A673 (cell line): ENCODE data around the gene TNIP1. TPM values are rescaled to one million over a fixed set of nuclear protein-coding genes. Genes with fewer than 3 reads are reported as not detected.

ENCODE experiments used
- BruUV-seq: library from RNA; stranded (reverse); fragments of 400-500 nt; replicated peaks from 2 replicates; lab custom pipeline; 2021; lab: Mats Ljungman, UMichigan
- CTCF ChIA-PET: fragments of 300-600 bp; sonication (Branson Sonifier 250); formaldehyde crosslinking; loops from one replicate; lab custom pipeline; 2022; ENCODE audit warnings: antibody characterized with exemption; lab: Charles Lee
- POLR2A ChIA-PET: fragments of 300-600 bp; sonication (Branson Sonifier 250); formaldehyde crosslinking; loops from one replicate; lab custom pipeline; 2022; ENCODE audit warnings: antibody characterized with exemption; ENCODE audit not compliant: low non-redundant PET; lab: Charles Lee
- DNase-seq: peaks from one replicate; pipeline ENCODE4 v3.0.0-alpha.2; 2015; ENCODE audit warnings: low spot score
- H3K27ac ChIP-seq: fragments of 200-600 bp; sonication (generic); 2 replicates; pipeline ENCODE4 v1.5.1; 2016; ENCODE audit warnings: mixed run types, low read depth, mild to moderate bottlenecking, mixed read lengths, antibody characterized with exemption, low read length; ENCODE audit not compliant: poor library complexity, severe bottlenecking
- H3K27me3 ChIP-seq: fragments of 200-600 bp; sonication (generic); replicated peaks from 2 replicates; pipeline ENCODE4 v1.6.1; 2017; ENCODE audit warnings: mixed run types, low read depth, mild to moderate bottlenecking, mixed read lengths, antibody characterized with exemption, low read length; ENCODE audit not compliant: insufficient read depth, poor library complexity
- H3K36me3 ChIP-seq: fragments of 200-600 bp; sonication (generic); 2 replicates; pipeline ENCODE4 v1.6.1; 2016; ENCODE audit warnings: mixed run types, mild to moderate bottlenecking, mixed read lengths, antibody characterized with exemption, low read length; ENCODE audit not compliant: insufficient read depth, poor library complexity, severe bottlenecking
- H3K4me1 ChIP-seq: fragments of 200-600 bp; sonication (generic); 2 replicates; pipeline ENCODE4 v1.6.1; 2017; ENCODE audit warnings: mixed run types, mild to moderate bottlenecking, mixed read lengths, antibody characterized with exemption, low read length; ENCODE audit not compliant: insufficient read depth, poor library complexity, severe bottlenecking
- H3K4me3 ChIP-seq: fragments of 200-600 bp; sonication (generic); 2 replicates; pipeline ENCODE4 v1.5.1; 2016; ENCODE audit warnings: low read depth, mixed run types, mild to moderate bottlenecking, mixed read lengths, low read length; ENCODE audit not compliant: poor library complexity, severe bottlenecking
- H3K9me3 ChIP-seq: fragments of 200-600 bp; sonication (generic); 2 replicates; pipeline ENCODE4 v1.6.1; 2016; ENCODE audit warnings: mixed run types, low read depth, mild to moderate bottlenecking, mixed read lengths, antibody characterized with exemption, low read length; ENCODE audit not compliant: poor library complexity, severe bottlenecking
- EZH2 ChIP-seq: fragments of 200-600 bp; sonication (generic); IDR thresholded peaks from 2 replicates; pipeline ENCODE4 v1.6.1; 2017; ENCODE audit warnings: borderline replicate concordance, low read depth, mild to moderate bottlenecking, mixed read lengths, antibody characterized with exemption, low read length; ENCODE audit not compliant: poor library complexity, severe bottlenecking
- intact Hi-C: fragments of 100-400 bp; cut with micrococcal nuclease; formaldehyde crosslinking; loops from one replicate; pipeline ENCODE4 v1.10.0; 2022; ENCODE audit not compliant: unreplicated experiment
- total RNA-seq: library from RNA; stranded (reverse); gene quantifications from 2 replicates; pipeline ENCODE4 v1.2.3, GENCODE V29; 2021
- TF ChIP-seq, protein P1 (sequence below): fragments of 300-800, 200-600 bp; sonication (generic); conservative IDR thresholded peaks from 2 replicates; pipeline ENCODE4 v1.5.1; 2017; ENCODE audit warnings: low read depth, mild to moderate bottlenecking, antibody characterized with exemption, low read length, moderate library complexity, mixed read lengths

Gene TNIP1
- total RNA-seq, 1 experiment from 2014 or later = 33.3 TPM

DNA sequence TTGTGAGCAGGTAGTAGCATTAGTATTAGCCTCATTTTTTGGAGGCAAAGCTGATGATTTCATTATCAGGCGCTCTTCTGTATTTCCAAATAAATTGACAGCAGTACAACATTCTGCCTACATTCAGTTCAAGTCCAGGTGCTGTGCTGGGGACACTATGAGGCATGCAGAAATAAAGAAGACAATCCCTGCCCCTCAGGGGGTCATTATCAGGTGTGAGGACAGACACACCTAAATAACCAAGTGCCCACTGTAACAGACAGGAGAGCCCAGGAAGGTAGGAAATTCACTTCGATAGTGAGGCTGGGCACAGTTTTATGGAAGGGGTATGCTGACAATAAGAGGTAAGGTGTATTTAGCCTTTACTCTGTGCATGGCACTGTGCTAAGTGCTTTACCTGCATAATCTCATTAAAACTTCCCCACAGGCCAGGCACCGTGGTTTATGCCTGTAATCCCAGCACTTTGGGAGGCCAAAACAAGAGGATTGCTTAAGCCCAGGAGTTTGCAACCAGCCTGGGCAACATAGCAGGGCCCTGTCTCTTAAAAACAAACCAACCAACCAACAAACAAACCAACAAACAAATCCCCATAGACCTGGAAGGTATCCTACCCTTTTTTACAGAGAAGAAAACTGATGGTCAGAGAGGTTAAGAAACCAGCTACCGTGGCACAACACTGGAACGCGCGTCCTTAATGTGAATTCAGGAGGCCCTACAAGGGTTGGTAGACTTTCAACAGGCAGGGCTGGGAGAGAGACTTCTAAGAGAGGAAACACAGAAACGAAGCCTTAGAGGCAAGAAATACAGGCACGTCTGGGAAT lies 77.9 kb downstream of the TNIP1 start:
- Histone ChIP-seq H3K9me3 (no peaks in the 10 kb centered on the region), H3K4me3 (no peak overlapping the region), H3K27me3 (no peaks in the 10 kb centered on the region), H3K4me1 (no peaks in the 10 kb centered on the region), H3K36me3 (no peaks in the 10 kb centered on the region), H3K27ac (no peak overlapping the region)
- ChIA-PET POLR2A (no interaction called here), CTCF (interaction anchor here (0.6 to 1.6 kb wide), 5 partner anchors 35 to 649 kb away, joined by 3 to 11 read pairs (median 5); no protein-coding TSS in a partner anchor)
- intact Hi-C loops = loop anchor here (1.0 to 10.0 kb wide), 3 partner anchors 112 to 242 kb away; no protein-coding TSS in a partner anchor
- TF ChIP-seq, protein P1, sequence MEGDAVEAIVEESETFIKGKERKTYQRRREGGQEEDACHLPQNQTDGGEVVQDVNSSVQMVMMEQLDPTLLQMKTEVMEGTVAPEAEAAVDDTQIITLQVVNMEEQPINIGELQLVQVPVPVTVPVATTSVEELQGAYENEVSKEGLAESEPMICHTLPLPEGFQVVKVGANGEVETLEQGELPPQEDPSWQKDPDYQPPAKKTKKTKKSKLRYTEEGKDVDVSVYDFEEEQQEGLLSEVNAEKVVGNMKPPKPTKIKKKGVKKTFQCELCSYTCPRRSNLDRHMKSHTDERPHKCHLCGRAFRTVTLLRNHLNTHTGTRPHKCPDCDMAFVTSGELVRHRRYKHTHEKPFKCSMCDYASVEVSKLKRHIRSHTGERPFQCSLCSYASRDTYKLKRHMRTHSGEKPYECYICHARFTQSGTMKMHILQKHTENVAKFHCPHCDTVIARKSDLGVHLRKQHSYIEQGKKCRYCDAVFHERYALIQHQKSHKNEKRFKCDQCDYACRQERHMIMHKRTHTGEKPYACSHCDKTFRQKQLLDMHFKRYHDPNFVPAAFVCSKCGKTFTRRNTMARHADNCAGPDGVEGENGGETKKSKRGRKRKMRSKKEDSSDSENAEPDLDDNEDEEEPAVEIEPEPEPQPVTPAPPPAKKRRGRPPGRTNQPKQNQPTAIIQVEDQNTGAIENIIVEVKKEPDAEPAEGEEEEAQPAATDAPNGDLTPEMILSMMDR = no peak
- no peak for TF ChIP-seq EZH2
- BruUV-seq = no TSS peak
- DNase-seq = no peak

DNA sequence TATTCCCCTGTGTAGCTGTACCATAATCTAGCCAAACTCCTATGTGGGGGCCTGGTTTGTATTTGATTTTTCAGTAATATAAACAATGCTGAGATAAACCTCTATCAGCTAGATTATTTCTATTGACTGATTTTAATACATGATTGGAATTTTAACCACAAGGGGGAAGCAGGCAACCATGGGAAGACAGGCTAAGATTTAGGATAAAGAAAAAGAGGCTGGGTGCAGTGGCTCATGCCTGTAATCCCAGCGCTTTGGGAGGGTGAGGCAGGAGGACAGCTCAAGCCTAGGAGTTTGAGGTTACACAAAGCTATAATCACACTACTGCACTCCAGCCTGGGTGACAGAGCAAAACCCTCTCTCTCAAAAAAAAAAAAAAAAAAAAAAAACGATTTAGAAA lies 78.6 kb downstream of the TNIP1 start:
- Histone ChIP-seq H3K9me3 (no peaks in the 10 kb centered on the region), H3K27ac (no peak overlapping the region), H3K4me3 (no peak overlapping the region), H3K27me3 (no peaks in the 10 kb centered on the region), H3K4me1 (no peaks in the 10 kb centered on the region), H3K36me3 (no peaks in the 10 kb centered on the region)
- TF ChIP-seq, protein P1 = peak; percentile 44; the same call in 1 of the 2 replicates
- TF ChIP-seq EZH2 = no peak
- peak; percentile 38 for DNase-seq
- ChIA-PET POLR2A (no interaction called here), CTCF (interaction anchor here (0.6 to 1.6 kb wide), 6 partner anchors 36 to 650 kb away, joined by 3 to 11 read pairs (median 5); no protein-coding TSS in a partner anchor)
- intact Hi-C loops = loop anchor here (1.0 to 10.0 kb wide), 3 partner anchors 113 to 243 kb away; no protein-coding TSS in a partner anchor
- no TSS peak for BruUV-seq

DNA sequence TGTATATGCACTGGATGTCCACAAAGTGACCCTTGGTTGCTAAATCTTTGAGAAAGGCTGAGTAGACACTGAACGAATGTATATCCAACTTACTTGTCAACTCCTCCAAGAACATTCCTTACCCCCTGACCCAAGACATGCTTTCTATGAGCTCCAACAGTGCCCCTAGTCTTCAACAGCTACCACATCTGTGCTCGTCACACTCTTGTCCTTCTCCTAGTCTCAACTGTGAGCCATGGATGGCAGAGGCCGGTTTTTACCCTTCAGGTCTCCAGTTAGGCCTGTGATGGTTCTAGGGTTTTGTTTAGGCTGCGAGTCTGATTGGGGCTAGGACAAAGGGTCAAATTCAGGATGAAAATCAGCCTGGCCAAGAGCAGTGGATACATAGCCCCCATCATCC lies 79.4 kb downstream of the TNIP1 start:
- TF ChIP-seq, protein P1 = no peak
- TF ChIP-seq EZH2 = no peak
- H3K9me3 ChIP-seq = no peaks in the 10 kb centered on the region
- H3K27ac ChIP-seq = no peak overlapping the region
- ChIA-PET CTCF (interaction anchor here (1.0 to 1.6 kb wide), 2 partner anchors 114 to 651 kb away, joined by 4 to 5 read pairs; no protein-coding TSS in a partner anchor), POLR2A (no interaction called here)
- no peaks in the 10 kb centered on the region for H3K4me1 ChIP-seq
- no peaks in the 10 kb centered on the region for H3K27me3 ChIP-seq
- BruUV-seq = no TSS peak
- no peak overlapping the region for H3K4me3 ChIP-seq
- no peak for DNase-seq
- H3K36me3 ChIP-seq = no peaks in the 10 kb centered on the region
- intact Hi-C loops = loop anchor here (10.0 kb wide), 1 partner anchor 243 kb away; no protein-coding TSS in a partner anchor
